Right kidney (tissue), 1 donor: ENCODE data around the gene ZFP92.

Experiments
- DNase-seq: peaks from one replicate; pipeline ENCODE4 v3.0.0-alpha.2; 2016

The ZFP92 gene

GRCh38 chrX:153456704-153457103, 45.4 kb downstream of the ZFP92 start:
- DNase-seq = no peak

- DNase-seq = no peak
These were observed 46.0 kb downstream of the ZFP92 start for GRCh38 chrX:153457136-153457825.

GRCh38 chrX:153457827-153458466, 46.7 kb downstream of the ZFP92 start:
- no peak for DNase-seq

- DNase-seq = no peak
These were observed 47.2 kb downstream of the ZFP92 start for GRCh38 chrX:153458476-153458875.

- DNase-seq = no peak
These were observed 48.7 kb downstream of the ZFP92 start for GRCh38 chrX:153459986-153460385.

- DNase-seq = no peak
These were observed 49.6 kb downstream of the ZFP92 start for GRCh38 chrX:153460826-153461225.
